ENCODE results near the gene VIPR2. TPM values are rescaled to one million over a fixed set of nuclear protein-coding genes. Genes with fewer than 3 reads are reported as not detected.
"Not testable (repeated sequence)": the region's sequence is repeated elsewhere in the genome, so short reads cannot be mapped to it uniquely, and the experiment has no call there.

VIPR2 gene
- polyA plus RNA-seq, 3 donors: 2.1 to 3.4 (median 2.5) TPM

DNA sequence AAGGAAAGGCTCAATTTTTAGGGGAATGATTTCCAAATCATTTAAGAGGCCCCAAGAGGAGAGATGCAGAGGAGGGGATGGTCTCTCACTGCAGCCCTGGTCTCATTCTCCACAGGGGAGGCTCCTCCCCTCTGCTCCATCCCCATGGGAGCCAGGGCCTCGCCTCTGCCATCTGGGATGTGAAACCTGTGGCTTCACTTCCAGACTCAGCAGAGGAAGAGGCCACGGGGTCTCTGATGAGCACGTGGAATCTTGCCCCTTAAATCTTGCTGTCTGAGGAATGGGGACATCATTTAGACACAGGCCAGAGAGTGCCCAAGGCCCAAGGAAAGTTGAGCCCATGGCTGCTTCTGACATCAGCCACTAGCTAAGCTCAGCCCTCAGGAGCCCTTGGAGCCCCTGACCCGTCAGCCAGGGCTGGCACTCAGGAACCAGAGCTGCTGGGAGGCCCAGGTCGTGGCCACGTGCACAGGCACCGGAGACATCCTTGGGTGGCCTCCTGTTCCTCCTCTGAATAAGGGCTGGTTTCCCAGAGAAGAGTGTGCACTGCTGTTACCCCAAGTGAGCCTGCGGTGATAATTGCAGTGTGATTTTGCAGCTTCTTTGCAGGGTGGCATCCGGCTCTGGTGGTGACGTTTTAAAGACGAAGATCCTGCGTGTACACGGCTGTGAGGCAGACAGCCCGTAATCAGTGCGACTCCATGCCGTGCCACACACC, 50.5 kb downstream of the VIPR2 start:
- DNase-seq: no peak

DNA sequence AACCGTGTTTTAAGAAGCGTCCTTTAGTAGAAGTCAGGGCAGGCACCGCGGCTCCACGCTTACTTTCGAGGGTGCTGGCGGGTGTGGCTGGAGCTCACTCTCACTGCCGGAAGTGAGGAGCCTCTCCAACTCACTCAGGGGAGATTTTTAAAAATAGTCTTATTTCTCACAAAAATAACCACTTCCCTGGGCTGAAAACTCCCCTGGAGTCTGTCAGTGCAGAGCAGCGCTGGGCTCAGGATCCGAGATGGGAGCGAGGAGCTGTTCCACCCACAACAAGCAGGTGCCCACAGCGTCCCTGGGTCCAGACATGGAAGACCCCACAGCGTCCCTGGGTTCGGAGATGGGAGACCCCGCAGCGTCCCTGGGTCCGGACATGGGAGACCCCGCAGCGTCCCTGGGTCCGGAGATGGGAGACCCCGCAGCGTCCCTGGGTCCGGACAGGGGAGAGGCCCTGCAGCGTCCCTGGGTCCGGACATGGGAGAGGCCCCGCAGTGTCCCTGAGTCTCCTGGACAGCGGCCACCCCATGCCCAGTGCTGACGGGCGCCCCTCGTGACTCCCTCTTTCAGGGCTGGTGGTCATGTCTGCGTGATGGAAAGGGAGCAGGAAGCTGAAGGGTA, 51.2 kb downstream of the VIPR2 start:
- no peak for DNase-seq

DNA sequence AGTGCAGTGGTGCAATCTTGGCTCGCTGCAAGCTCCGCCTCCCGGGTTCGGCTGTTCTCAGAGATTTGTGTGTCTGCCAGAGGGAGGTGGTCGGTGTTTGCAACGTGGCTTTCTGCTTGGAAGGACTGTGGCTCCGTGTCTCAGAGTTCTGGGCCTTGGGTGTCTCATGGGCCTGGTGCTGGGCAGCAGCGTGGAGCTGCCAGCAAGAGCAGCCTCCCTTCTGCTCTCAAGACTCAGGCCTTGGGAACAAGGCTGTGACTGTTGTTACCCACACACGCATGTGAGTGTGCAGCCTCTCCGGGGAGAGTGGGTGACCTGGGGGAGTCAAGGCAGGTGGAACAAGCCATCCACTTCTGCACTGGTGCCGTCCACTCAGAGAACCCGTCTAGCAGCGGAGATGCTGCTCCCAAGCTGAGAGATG, 52.0 kb downstream of the VIPR2 start:
- no peak for DNase-seq

DNA sequence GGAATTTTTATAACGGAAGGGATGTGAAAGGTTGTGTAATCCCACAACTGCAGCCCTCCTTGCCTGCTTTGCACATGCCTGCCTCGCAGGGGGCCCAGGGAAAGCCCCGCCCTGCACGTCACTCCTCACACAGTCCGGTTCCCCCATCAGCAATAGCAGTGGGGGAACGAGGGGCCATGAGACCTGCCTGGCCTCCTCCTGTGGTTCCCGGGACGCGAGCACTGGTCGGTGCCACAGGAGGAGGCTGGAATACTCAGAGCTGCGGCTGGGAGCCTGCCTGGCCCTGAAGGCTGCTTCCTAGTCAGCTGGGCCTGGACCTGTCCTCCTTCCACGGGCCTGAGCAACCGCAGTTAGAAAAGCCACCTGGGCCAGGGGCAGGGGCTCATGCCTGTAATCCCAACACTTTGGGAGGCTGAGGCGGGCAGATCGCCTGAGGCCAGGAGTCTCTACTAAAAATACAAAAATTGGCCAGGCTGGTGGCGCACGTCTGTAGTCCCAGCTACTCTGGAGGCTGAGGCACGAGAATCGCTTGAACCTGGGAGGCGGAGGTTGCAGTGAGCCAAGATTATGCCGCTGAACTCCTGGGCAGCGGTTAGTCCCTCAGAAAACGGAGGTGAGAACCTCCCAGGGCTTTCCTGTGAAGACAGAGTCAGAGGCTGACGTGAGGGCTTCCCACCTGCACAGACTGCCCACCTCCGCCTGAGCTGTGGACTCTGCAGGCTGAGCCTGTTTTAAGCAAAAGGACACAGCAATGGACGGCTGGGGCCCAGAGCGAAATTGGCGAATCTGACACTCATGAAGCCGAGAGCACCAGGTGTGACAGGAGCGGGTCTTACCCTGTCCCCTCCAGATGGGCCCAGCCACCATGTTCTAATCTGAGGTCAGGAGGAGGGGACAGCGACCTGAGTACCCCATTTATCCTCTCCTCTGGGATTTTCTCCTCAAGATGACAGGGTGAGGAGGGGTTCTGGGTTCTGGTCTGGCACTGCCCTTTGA, 52.9 kb downstream of the VIPR2 start:
- no peak for DNase-seq

DNA sequence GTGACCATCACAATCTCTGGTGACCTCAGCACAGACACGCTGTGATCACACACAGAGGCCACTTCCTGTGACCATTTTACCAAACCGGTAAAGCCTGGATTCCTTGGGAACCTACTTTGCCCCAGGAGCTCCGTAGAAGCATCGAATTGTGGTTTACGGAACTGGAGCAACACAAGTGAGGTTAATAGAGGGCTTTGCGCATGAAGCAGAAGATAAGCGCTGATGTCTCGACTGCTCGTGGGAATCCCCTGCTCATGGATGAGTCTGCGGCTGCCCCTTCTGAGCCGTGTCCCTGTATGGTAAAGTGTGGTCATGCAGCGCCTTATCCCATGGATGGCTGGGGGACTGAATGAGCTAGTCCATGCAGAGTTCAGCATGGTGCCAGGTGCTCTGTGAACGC, 53.6 kb downstream of the VIPR2 start:
- DNase-seq: no peak

DNA sequence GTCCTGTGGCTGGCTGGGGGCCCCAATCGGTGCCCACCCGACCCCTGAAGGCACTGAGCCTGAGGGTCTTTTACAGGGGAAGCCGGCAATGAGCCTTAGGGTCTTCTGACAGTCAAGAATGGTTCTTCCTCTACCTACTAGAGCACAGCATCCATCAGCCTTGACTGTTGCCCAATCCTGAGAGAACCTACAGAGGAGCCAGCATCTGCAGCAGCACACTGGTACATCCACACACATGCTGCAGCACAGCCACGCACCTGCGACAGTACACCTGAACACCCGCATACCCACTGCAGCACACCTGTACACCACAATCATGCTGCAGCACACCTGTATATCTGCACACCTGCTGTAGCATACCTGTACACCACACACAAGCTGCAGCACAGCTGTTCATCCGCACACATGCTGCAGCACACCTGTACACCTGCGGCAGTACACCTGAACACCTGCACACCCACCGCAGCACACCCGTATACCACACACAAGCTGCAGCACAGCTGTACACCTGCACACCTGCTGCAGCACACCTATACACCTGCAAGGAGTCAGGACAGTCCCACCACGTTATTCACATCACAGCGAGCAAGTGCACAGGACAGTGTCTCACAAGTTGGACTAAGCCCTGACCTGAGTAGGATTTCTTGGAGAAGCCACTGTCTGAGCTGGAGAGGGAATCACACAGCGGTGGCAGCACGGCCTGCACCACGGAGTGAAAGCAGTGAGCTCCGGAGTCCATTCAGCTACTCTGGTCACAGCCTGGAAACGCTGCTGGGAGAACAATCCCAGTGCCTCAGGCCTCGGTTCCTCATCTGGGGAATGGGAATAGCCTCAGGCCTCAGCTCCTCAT, 56.4 kb downstream of the VIPR2 start:
- no peak for DNase-seq

DNA sequence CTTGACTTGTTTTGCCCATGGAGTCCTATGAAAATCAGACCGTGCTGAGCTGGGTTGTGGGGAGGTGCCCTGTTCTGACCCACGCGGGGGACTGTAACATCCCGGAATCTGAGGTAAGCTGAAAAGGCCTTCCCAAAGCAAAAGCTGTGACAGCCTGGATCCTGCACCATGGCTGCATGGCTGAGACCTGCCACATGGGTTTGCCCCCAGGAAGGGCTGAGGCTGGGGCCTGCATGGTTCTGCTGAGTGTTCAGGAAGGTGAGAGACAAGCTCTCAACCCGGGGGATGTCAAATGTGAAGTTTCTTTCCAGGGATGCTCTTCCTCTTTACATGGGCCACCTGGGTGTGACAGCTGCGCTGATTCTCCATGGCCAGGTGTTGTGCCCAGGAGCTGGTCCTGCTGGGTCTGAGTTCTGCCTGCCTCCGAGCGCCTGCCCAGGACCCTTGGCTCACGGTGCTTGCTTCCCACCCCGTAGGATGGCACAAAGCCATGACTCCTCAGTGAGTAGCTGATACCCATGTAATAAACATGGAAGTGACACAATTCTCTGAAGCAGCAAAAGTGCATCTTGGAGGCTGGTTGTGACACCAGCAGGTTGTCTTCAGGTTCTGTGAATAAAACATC, 58.3 kb downstream of the VIPR2 start:
- no peak for DNase-seq

DNA sequence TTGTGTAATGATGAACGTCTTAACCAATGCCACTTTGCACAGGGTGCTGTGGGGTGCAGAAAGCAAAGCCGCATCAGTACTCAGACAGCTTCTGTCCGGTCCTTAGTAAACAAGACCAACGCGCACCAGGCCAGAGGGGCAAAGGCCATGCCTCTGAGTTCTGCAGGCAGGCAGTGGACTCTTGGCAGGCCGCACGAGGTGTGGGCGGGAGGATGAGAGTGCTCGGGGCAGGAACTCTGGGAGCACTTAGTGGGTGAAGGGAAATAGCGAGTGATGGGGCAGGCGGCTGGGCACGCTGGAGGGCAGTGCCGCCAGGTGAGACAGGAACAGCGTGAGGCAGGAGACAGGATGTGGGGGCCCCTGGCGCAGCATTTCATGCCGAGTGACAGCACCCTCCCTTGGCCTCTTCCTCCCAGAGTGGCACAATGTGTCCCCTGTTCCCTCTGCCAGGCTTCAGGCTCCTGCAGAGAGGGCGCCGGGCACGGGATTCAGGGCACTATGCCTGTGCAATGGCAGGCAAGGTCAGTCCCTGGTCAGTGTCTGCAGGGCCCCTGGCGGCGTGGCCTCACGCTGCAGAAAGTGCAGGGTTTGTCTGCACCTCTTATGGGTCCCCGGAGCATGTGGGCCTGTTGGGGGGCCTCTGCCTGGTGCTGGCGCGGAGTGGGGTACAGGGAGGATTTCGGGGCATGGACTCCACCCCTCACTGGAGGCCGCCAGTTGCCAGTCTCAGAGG, 60.4 kb downstream of the VIPR2 start:
- no peak for DNase-seq

DNA sequence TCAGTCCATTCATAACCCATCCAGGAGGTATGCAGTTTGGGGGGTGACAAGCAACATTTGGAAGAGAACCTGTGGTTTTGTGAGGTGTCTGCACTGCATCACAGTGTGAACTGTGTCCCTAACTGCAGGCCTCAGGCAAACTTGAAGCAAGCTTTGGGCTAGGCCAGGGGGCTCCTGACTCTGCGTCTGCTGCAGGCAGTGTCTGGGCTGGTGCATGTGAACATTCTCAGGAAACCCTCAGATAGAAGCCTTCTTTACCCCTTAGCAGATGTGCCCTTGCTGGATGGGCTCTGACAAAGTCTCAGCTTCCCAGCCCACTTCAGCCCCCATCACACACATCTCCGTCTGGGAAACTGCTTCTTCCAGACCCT, 61.0 kb downstream of the VIPR2 start:
- no peak for DNase-seq

DNA sequence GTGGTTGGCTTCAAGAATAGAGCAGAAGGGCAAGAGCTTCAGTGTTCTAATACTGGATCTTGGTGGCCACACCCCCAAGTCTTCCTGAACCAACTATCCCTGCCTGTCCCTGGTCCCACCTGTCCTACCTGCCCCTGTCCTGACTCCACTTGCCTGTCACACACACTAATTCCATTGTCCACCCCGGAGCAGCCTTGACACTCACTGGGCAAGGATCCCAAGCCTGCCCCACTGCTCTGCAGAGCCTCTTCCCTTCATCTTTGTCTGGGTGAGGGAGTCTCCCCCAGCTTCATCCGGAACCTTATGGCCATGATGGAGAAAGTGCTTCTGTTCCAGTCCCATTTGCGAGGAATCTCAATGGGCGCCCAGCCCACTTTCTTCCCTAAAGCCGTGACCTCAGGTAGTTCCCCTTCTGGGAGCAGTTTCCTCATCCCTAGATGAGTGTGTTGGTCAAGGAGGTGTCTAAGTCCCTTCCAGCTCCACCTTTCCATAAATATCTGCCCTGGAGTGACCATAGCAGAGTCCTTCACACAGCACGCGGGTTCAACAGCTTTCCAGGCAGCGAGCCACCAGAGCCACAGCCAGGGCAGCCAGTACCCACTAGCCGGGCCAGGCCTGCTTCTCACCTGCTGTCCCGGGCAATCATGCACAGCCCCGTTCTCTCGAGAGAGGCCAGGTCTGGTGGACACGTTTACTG, 61.5 kb downstream of the VIPR2 start:
- no peak for DNase-seq

DNA sequence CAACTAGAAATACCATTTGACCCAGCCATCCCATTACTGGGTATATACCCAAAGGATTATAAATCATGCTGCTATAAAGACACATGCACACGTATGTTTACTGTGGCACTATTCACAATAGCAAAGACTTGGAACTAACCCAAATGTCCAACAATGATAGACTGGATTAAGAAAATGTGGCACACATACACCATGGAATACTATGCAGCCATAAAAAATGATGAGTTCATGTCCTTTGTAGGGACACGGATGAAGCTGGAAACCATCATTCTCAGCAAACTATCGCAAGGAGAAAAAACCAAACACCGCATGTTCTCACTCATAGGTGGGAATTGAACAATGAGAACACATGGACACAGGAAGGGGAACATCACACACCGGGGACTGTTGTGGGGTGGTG, 62.6 kb downstream of the VIPR2 start:
- DNase-seq: not testable (repeated sequence)

DNA sequence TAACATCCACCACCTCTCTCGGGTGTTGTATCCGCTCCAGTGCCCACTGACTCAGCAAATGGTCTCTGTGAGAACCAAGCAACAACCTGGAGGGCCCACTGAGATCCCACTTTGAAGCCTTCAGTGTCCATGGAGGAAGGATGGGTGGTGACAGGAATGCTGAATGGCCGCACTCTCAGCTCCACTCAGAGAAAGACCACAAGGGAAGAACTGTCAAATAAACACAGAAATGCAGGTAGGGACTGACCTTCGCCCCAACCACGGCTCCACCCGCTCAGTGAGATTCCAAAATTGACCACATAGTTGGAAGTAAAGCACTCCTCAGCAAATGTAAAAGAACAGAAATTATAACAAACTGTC, 65.8 kb downstream of the VIPR2 start:
- no peak for DNase-seq

DNA sequence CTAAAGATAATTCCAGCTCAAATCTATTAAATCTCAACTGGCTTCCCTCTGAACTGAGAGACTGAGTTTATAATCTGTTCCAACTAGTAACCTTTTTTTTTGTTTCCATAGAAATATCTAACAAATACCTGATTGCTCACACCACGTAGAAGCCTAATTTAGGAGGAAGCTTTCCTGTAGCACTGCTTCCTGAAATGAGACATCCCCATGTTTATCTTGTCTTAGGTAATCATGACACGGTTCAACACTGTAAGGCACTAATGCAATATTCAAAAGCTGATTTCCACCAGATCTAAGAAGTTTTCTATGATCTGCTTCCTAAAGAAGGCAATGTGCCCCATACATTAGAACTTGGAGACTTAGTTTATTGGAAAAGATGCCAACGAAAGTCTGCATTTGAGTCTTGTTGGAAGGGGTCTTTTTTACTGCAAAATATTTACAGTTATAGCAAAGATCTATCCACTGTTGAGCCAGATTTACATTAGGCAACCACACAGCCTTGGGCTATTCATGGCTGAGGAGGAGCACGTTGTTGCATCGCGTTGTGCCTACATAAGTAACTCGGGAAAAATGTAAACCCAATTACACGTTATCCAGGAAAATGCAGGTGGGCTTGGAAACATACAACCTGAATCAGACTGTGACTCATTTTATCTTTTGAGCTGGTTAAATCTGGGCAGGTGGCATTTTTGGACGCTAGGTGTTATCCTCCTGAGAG, 66.3 kb downstream of the VIPR2 start:
- DNase-seq: no peak

DNA sequence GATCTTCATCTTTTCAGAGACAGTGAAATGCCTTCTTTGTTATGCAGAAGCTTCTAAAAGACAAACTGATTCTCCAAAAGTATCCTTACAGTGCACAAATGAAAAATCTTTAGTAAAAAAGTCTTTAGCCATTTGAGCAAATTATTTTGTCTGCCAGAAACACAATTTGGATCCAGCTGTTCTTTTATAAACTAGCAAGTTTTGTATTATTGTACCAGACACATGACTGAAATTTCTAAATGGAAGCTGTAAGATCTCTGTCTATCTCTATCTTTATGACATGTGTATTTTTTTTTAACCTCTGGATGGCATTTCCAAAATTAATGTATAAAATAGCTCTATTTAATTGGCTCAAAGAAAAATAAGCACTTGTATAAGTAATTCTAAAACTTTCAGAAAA, 68.3 kb downstream of the VIPR2 start:
- DNase-seq: no peak

DNA sequence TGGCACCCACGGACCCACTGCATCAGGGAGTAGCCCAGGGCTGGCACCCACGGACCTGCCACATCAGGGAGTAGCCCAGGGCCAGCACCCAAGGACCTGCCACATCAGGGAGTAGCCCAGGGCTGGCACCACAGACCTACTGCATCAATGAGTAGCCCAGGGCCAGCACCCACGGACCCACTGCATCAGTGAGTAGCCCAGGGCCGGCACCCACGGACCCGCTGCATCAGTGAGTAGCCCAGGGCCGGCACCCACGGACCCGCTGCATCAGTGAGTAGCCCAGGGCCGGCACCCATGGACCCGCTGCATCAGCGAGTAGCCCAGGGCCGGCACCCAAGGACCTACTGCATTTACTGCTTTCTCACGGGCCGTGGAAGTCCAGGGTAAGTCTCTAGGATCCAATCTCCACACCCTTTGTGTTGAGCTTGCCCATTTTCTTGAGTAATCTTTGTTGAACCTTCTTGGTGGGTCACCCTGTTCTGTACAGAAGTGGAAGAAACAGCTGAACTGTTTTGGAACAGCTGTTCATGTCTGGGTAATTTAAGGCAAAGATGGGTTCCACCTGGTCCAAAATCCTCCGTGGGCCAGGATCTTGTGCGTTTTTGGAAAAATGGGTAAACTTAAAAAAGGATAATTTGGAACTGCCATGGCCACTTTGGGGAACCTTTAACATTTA, 69.0 kb downstream of the VIPR2 start:
- DNase-seq: no peak

DNA sequence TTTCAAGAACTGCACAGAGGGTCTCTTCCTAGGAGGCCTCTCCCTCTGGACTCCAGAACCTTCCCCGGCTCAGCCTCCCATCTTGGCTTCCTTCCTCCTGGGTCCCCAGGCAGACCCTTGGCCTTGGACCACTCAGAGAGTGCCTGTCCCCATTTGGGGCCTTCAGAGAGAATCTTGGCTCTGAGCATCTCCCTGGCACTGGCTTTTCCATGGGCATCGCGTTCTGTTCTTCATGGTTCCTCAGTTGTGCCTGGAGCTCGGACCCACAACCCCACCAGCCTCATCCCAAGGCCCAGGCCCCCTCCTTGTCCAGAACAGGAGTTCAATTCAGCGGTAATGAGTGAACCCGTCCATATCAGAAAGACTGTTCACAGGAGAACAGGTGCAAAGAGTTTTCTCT, 73.4 kb downstream of the VIPR2 start:
- no peak for DNase-seq

DNA sequence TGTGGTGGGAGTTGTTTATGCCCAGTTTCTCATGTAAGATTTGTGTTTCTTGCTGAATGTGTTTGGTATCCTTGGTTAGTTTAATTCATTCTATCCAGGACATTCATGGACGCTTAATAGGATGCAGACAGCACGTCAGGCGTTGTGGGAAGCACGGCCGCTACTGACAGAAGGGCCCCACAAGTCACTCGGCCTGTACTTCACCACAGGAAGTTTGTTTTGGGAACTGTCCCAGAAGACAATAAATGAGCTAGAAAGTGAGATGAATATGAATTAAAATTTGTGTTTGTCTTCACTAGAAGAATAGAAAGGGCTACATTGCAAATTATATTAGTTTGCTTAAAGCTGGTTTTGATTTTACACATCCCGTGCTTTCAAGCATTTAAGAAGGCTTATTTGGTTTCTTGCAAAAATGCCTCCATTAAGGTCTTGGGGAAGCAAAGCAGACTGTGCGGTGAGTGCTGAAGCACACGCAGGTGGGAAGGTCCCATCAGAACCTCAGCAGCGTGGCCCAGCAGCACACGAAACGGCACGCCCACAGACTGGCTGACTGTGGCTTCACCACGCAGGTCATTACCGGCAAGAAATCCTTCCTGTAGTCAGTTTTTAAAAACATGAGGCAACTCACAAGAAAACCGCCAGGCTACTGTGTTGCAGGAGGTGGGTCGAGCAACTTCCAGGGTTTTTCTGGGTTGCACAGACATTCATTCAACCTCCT, 74.1 kb downstream of the VIPR2 start:
- DNase-seq: peak; percentile 69

DNA sequence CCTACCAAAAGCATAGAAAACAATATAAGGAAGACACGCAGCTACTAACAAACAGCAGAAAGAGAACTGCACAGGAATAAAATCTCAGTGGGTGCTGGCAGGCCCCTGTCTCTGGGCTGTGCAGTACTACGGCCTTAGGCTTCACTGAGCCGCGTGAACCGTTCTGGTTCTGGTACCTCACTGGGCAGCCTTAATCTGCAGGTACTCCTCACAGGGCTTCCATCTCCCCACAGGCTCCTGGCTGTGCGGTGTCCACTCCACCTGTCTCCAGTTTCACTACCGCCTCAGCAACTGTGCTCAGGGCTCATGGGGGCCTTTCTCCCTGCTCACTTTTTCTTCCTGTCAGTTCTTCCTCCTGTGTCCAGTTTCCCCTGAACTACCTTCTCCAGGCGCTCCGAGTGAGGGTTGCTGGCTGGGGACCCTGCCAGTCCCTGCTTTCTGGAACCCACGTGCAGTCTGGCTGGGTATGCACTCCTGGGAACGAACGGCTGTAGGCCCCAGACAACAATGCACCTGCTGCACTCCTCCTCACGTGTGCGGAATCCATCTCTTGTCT, 75.7 kb downstream of the VIPR2 start:
- DNase-seq: no peak
